Spleen (tissue), 11 donors: ENCODE results near the gene MIEN1. TPM values are rescaled to one million over a fixed set of nuclear protein-coding genes. Genes with fewer than 3 reads are reported as not detected.
A peak's percentile ranks its signal among the peaks of the same experiment; 100 is the strongest.

ENCODE experiments used
- DNase-seq: peaks from one replicate; pipeline ENCODE4 v3.0.0-alpha.2; 2020
- H3K27ac ChIP-seq, 8 donors: fragments of 200-600 bp; sonication (generic) in 7 of 8; 1 replicate in 4 of 8; 2 replicates in 4 of 8; pipeline versions ENCODE4 v1.5.0 to v1.8.0; 2016 to 2021; ENCODE audit warnings: inconsistent platforms in 4 of 8, mild to moderate bottlenecking in 4 of 8, moderate library complexity in 1 of 8
- H3K27me3 ChIP-seq, 7 donors: fragments of 200-600 bp; sonication (generic) in 6 of 7; replicated peaks in 1 of 7; 1 replicate in 4 of 7; 2 replicates in 3 of 7; pipeline versions ENCODE4 v1.5.0 to v1.8.0; 2016 to 2021; ENCODE audit warnings: inconsistent platforms in 3 of 7, mild to moderate bottlenecking in 1 of 7
- H3K36me3 ChIP-seq, 6 donors: fragments of 200-600 bp; sonication (generic) in 5 of 6; 1 replicate in 4 of 6; 2 replicates in 2 of 6; pipeline versions ENCODE4 v1.5.0 to v1.8.0; 2016 to 2021; ENCODE audit warnings: inconsistent platforms in 2 of 6
- H3K4me1 ChIP-seq, 6 donors: fragments of 200-600 bp; sonication (generic) in 5 of 6; 1 replicate in 3 of 6; 2 replicates in 3 of 6; pipeline versions ENCODE4 v1.5.0 to v1.8.0; 2016 to 2021; ENCODE audit warnings: inconsistent platforms in 3 of 6
- H3K4me3 ChIP-seq, 8 donors: fragments of 200-600 bp; sonication (generic) in 7 of 8; 1 replicate in 4 of 8; 2 replicates in 4 of 8; pipeline versions ENCODE4 v1.5.0 to v1.8.0; 2016 to 2021; ENCODE audit warnings: inconsistent platforms in 4 of 8, mild to moderate bottlenecking in 4 of 8, moderate library complexity in 2 of 8
- H3K9me3 ChIP-seq, 8 donors: fragments of 200-600 bp; sonication (generic) in 7 of 8; 1 replicate in 4 of 8; 2 replicates in 4 of 8; pipeline versions ENCODE4 v1.5.0 to v1.8.0; 2016 to 2021; ENCODE audit warnings: inconsistent platforms in 4 of 8
- CTCF ChIP-seq, 11 experiments: fragments of 200-600 bp in 7 of 11; fragments of 450-650 bp in 4 of 11; sonication (generic) in 4 of 11; IDR thresholded peaks in 8 of 11; conservative IDR thresholded peaks in 3 of 11; 1 replicate in 7 of 11; 2 replicates in 4 of 11; pipeline versions ENCODE4 v1.4.0 to v1.8.0; 2016 to 2021; ENCODE audit warnings: antibody characterized with exemption in 11 of 11, inconsistent platforms in 4 of 11, mild to moderate bottlenecking in 1 of 11
- POLR2A ChIP-seq, 3 donors: fragments of 450-650 bp; IDR thresholded peaks; one replicate each; pipeline ENCODE4 v1.5.1; 2017; ENCODE audit warnings: antibody characterized with exemption in 3 of 3, mild to moderate bottlenecking in 1 of 3
- POLR2AphosphoS5 ChIP-seq, 3 donors: sonication (generic); formaldehyde crosslinking; IDR thresholded peaks; one replicate each; pipeline ENCODE4 v1.5.1; 2017; ENCODE audit warnings: antibody characterized with exemption in 3 of 3
- WGBS, 5 donors: extraction: QIAGEN DNeasy Blood & Tissue Kit in 3 of 5; methylation state at CpG; one replicate each; pipeline versions ENCODE4 v1.1.5 to v1.1.7; 2013 to 2018; 5-methylcytosine and 5-hydroxymethylcytosine counted together
- intact Hi-C: fragments of 100-400 bp; cut with DNase I; formaldehyde crosslinking; loops from one replicate; pipeline ENCODE4 v1.15.0; 2023; ENCODE audit warnings: low total_unique reads
- polyA plus RNA-seq, 3 donors: library from polyadenylated mRNA; stranded (reverse); fragments of 200-250 nt; gene quantifications; one replicate each; pipeline ENCODE4 v1.2.1, GENCODE V29; 2013
- total RNA-seq, 7 donors: library from RNA; depleted of rRNA in 3 of 7; stranded (reverse); fragments of >200 nt in 3 of 7; fragmentation: NEBNext Ultra II Directional in 4 of 7; extraction: Animal tissue kit (Norgen Biotek cat#: 25700) in 4 of 7; gene quantifications; one replicate each; pipeline versions ENCODE4 v1.1.0 to v1.2.1, GENCODE V29; 2016 to 2021
- donor health status: healthy with polysubstance abuse.
- donor health status: DM: no; HTN: no; CAD: no; lungs with moderate emphysema.
- donor health status: DM: no; HTN: no; CAD: no.
- donor health status: Bipolar disorder and iron deficiency.
- donor health status: healthy.
- donor health status: DM: no; HTN: no; CAD: no.
- donor health status: DM: yes; HTN: yes; CAD: no.

Gene MIEN1
- total and polyA plus RNA-seq, 10 donors, result 28.0 to 85.2 (median 51.5) TPM

- Histone ChIP-seq H3K27me3 (no peaks in the 10 kb centered on the region), H3K4me3 (peak overlapping the region; percentile 46 to 87 (median 60)), H3K4me1 (peaks cover 43 to 76% (median 63%) of the 10 kb centered on the region in 6 donors), H3K9me3 (no peaks in the 10 kb centered on the region), H3K36me3 (no peaks in the 10 kb centered on the region), H3K27ac (peak overlapping the region; percentile 95 to 99 (median 98))
- intact Hi-C loops, result loop anchor here (5.0 to 10.0 kb wide), 2 partner anchors 110 to 132 kb away; partner anchors contain the start of genes IKZF3 and ZPBP2
- DNase-seq, result peak; percentile 100
- 0 to 1% (median 0%) methylated on average over 6 to 91 of the region's 91 CpGs for WGBS, 5 donors
- TF ChIP-seq CTCF (IDR thresholded peaks at IDR 0.05 in 8 of 11, conservative IDR thresholded peaks at IDR 0.05 in 3 of 11), result peak; percentile 96 to 100 (median 99)
- peak; percentile 89 to 96 (median 92) for TF ChIP-seq POLR2AphosphoS5 (IDR thresholded peaks at IDR 0.05)
- peak in 1 of 3 donors; percentile 3 for TF ChIP-seq POLR2A (IDR thresholded peaks at IDR 0.05)
These were observed 24.0 kb upstream of the MIEN1 start for GRCh38 chr17:39754161-39754957.

GRCh38 chr17:39753514-39754160, 23.3 kb upstream of the MIEN1 start:
- Histone ChIP-seq H3K4me3 (peak overlapping the region; percentile 46 to 87 (median 60)), H3K4me1 (peaks cover 43 to 69% (median 56%) of the 10 kb centered on the region in 6 donors), H3K27me3 (no peaks in the 10 kb centered on the region), H3K36me3 (no peaks in the 10 kb centered on the region), H3K27ac (peak overlapping the region; percentile 95 to 99 (median 98)), H3K9me3 (no peaks in the 10 kb centered on the region)
- no peak for TF ChIP-seq POLR2A (IDR thresholded peaks at IDR 0.05)
- peak in 2 of 3 donors; percentile 66 to 78 for TF ChIP-seq POLR2AphosphoS5 (IDR thresholded peaks at IDR 0.05)
- 3 to 9% (median 4%) methylated on average over 18 to 55 of the region's 55 CpGs for WGBS, 5 donors
- DNase-seq, result peak; percentile 95
- intact Hi-C loops, result loop anchor here (5.0 to 10.0 kb wide), 2 partner anchors 111 to 131 kb away; partner anchors contain the start of genes IKZF3 and ZPBP2

GRCh38 chr17:39752241-39752881, 22.0 kb upstream of the MIEN1 start:
- DNase-seq, result peak; percentile 69
- intact Hi-C loops, result loop anchor here (5.0 to 10.0 kb wide), 2 partner anchors 112 to 130 kb away; partner anchors contain the start of genes IKZF3 and ZPBP2
- H3K4me1 ChIP-seq, result peaks cover 30 to 56% (median 44%) of the 10 kb centered on the region in 6 donors
- no peaks in the 10 kb centered on the region for H3K9me3 ChIP-seq
- peak overlapping the region in 4 of 8 donors; percentile 96 to 99 (median 98) for H3K27ac ChIP-seq
- TF ChIP-seq POLR2AphosphoS5 (IDR thresholded peaks at IDR 0.05) (no peak), CTCF (IDR thresholded peaks at IDR 0.05 in 8 of 11, conservative IDR thresholded peaks at IDR 0.05 in 3 of 11) (no peak), POLR2A (IDR thresholded peaks at IDR 0.05) (no peak)
- no peaks in the 10 kb centered on the region for H3K36me3 ChIP-seq
- 79 to 84% (median 83%) methylated on average over 13 of the region's 13 CpGs for WGBS, 5 donors
- no peaks in the 10 kb centered on the region for H3K27me3 ChIP-seq
- H3K4me3 ChIP-seq, result no peak overlapping the region

GRCh38 chr17:39751637-39752036, 21.3 kb upstream of the MIEN1 start:
- H3K27me3 ChIP-seq, result no peaks in the 10 kb centered on the region
- H3K4me3 ChIP-seq, result no peak overlapping the region
- peak overlapping the region in 3 of 8 donors; percentile 17 to 98 (median 23) for H3K27ac ChIP-seq
- H3K36me3 ChIP-seq, result no peaks in the 10 kb centered on the region
- H3K9me3 ChIP-seq, result no peaks in the 10 kb centered on the region
- 77 to 92% (median 79%) methylated on average over 10 of the region's 10 CpGs for WGBS, 5 donors
- TF ChIP-seq POLR2A (IDR thresholded peaks at IDR 0.05) (no peak), POLR2AphosphoS5 (IDR thresholded peaks at IDR 0.05) (no peak)
- peaks cover 23 to 49% (median 37%) of the 10 kb centered on the region in 6 donors for H3K4me1 ChIP-seq
- peak; percentile 72 for DNase-seq
- intact Hi-C loops, result loop anchor here (5.0 to 10.0 kb wide), 2 partner anchors 113 to 129 kb away; partner anchors contain the start of genes IKZF3 and ZPBP2
